Epidermal melanocyte (primary cell): ENCODE data around the gene MLLT10.

ENCODE experiments used
- DNase-seq: peaks from one replicate; pipeline ENCODE4 v3.0.0; 2011; ENCODE audit warnings: low spot score; ENCODE audit not compliant: insufficient read length

Gene MLLT10

DNA sequence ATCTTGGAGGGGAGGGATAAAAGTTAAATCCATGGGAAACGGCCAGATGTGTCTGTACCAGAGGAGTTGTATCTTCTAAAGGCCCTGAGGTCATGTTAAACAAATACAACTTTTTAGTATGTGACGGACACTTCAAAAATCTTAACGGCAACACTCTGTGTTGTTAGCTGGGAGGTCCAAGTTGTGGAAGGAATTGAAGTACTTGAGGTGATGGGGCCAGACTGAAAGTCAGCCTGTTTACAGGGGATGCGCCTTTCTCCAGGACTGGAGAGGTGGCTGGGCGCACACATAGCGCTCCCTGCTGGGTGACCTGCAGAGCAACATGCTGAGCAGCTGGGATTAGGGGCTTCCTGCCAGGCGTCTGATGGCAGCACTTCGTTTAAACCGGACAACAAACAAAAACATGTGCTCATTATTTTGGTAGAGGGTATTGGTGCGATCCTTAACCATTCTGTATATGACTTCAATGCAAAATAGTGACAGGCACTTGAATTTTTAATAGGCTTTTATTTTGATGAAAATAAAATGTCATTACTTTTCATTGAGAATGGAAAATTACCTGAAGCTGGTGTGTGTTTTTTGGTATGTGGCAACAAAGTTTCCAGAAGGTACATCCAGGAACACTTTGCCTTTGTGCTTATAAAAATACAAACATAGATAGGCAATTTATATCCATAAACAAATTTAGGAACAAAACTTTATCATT lies 198.2 kb downstream of the MLLT10 start:
- no peak for DNase-seq

DNA sequence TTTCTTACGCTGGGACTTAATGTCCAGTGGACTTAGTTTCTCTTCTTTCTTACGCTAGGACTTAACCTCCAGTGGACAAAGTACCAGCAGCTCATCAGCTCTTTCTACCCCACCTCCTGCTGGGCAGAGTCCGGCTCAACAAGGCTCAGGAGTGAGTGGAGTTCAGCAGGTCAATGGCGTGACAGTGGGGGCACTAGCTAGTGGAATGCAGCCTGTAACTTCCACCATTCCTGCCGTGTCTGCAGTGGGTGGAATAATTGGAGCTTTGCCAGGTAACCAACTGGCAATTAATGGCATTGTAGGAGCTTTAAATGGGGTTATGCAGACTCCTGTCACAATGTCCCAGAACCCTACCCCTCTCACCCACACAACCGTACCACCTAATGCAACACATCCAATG lies 199.7 kb downstream of the MLLT10 start:
- DNase-seq = no peak

DNA sequence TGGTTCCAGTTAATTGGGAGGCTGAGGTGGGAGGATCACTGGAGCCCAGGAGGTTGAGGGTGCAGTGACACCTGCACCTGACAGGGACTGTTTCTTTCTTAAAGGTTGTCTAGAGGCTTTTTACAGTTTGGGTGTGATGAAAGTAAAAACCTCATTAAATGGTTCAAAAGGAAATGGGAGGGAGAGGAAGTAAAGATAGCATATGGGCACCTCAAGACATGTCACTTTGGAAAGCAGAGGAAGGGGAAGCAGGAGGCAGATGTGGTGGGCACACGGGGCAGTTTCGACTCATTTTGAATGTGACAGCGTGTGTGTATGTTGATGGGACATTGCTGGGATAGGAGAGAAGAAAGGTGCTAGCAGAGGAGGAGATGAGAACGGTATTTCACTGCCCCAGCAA lies 203.1 kb downstream of the MLLT10 start:
- no peak for DNase-seq

DNA sequence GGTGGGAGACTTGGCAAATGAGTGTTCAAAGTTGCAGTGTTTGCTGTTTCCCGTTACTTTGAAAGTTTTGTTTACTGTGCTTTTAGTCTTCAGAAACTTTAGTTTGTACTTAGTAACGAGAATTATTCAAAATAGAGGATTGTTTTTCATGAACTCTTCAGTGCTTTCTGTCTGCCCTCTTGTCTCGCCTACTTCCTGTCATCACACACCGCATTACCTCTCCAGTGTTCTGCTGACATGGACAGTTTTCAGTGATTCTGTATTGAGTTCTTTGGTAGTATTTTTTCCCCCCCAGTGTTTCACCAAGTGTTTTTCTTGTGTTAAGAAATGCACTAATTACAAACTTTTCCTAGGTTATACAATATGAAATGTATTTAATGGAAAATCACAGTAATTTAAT lies 207.0 kb downstream of the MLLT10 start:
- no peak for DNase-seq

DNA sequence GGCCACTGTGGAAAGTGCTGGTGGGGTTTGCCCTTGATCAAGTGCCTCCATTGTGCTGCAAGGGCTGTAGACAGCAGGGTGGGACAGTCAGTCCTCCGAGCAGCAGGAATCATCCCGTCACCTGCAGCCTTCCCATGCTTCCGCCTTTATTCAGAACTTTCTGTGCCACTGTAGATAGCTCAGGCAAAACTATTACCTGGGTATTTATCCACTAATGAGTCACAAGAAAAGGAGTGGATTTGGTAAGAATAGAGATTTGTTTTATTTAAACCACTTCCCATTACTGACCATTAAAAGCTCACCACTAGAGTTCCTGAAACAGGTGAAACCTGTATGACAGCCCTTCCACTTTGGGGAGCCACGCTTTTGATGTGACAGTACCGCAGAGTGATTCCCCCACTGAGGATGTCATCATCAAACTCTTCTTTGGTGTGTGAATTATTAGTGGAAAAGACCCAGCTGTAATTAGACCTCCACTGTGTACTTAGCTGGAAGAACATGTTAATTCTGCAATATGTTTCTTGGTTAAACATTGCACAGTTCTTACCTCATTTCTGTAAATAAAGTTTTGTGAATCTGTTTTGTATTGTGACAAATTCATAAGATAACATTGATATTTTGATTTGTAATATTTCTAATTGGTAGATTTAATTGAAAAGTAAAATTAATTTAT lies 208.8 kb downstream of the MLLT10 start:
- DNase-seq = no peak

DNA sequence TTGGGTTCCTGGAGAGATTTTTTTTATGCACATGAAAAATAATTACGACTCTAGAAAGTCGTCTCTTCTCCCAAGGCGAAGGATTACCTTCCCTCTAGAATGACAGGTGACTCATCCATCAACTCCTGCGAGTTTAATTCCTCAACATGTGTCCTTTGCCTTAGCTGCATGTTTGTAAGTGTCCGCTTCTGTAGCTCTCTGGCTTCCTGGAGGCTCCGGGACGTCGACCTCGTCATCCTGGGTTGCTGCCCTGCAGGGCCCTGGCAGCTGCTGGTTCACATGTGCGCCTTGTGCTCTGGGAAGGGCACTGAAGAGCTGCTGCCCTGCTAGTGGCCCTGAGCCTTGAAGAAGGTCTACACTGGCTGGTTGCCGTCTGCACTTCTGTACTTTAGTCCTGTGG lies 210.2 kb downstream of the MLLT10 start:
- no peak for DNase-seq

DNA sequence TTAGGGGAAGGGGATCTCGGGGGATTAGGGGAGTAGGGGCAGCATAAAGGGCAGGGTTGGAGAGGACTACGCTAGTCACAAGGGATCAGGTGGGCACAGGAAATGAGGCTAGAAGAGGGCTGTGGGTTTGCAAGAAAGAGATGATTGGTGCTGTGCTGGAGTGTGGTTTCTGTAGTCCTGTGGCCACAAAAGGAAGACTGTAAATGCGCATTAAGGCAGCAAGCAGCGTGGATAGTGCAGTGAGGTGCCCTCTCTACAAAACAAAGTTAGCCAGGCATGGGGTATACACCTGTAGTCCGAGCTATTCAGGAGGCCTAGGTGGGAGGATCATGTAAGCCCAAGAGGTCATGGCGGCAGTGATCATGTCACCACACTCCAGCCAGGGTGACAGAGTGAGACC lies 212.1 kb downstream of the MLLT10 start:
- DNase-seq = no peak

DNA sequence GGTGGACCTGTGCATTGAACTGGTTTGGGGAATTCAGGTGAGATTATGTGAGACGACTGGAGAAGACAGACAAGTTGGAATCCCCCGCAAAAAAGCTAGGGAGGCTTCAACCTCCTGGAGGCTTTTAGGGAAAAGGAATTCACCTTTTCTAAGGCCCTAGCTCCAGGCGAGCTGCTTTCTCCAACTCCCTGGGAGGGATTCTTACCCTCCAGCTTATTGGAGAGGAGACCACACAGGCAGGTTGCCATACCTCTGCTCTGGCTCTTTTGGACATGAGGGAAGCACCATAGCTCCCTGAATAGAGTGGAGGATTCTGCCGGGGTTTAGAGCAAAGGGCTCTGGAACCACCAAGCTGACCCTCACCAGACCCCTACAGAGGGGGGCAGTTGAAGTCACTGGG lies 213.8 kb downstream of the MLLT10 start:
- no peak for DNase-seq

DNA sequence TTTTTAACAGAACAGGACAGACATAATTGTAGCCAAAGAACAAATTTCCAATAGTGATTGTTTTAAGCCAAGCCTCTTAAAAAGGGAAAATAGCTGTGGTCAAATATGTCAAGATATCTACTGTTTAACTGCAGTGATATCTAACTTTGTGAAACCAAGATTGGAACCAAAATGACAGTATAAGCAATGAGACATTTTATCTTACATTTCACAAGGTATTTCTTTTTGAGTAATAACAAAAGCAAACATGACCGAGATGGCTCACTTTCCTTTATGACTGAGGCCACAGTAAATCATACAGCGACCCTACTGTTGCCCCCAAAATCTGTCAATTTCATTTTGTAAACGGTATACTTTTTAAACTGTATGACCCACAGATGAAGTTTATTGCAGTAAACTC lies 215.8 kb downstream of the MLLT10 start:
- no peak for DNase-seq

DNA sequence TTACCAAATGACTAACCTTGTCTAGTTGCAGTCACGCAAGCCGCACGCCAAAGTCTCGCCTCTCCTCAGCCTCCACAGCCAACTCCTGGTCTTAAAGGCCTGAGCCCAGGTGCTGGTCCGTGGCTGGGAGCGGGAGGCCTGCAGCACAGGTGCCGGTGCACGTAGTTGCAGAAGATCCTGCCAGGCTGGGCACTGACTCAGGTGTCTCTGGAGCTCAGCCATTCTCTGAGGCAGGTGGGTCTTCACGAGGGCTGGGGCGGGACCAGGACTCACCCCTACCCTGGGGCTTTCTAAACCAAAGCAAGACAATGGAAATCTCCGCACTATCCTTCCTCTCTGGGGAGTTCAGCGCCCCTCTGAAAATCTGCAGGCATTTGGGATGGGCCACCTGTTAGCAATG lies 216.4 kb downstream of the MLLT10 start:
- DNase-seq = no peak

DNA sequence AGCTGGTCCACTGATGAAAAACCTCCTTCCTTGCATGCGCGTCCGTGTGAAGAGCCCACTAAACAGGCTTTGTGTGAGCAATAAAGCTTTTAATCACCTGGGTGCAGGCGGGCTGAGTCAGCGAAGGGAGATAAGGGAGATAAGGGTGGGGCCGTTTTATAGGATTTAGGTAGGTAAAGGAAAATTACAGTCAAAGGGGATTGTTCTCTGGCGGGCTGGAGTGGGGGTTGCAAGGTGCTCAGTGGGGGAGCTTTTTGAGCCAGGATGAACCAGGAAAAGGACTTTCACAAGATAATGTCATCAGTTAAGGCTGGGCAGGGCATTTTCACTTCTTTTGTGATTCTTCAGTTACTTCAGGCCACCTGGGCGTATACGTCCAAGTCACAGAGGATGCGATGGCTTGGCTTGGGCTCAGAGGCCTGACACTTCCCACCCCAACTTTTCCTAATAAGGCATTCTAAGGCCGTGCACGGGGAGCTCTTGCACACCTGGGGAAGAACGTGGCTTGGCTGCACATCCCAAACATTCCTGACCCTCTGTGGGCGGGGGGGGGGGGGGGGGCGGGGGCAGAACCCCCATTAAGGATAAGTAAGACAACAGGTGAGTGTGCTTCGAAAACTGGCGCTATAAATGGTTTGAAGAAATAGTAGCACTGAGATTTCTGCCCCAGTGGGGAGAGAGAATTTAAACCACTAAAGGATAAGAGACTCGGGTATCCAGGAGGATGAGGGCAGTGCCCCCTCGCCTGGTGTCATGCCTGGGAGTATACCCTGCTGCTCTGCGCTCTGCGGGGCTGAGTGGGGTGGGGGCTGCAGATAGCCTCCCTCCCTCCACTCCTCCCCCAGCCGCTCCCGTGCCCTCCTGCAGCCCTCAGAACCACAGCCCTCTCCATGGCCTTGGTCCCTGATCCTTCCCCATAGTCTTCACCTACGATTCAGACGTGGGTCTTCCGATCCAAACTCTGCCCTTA lies 217.6 kb downstream of the MLLT10 start:
- no peak for DNase-seq

DNA sequence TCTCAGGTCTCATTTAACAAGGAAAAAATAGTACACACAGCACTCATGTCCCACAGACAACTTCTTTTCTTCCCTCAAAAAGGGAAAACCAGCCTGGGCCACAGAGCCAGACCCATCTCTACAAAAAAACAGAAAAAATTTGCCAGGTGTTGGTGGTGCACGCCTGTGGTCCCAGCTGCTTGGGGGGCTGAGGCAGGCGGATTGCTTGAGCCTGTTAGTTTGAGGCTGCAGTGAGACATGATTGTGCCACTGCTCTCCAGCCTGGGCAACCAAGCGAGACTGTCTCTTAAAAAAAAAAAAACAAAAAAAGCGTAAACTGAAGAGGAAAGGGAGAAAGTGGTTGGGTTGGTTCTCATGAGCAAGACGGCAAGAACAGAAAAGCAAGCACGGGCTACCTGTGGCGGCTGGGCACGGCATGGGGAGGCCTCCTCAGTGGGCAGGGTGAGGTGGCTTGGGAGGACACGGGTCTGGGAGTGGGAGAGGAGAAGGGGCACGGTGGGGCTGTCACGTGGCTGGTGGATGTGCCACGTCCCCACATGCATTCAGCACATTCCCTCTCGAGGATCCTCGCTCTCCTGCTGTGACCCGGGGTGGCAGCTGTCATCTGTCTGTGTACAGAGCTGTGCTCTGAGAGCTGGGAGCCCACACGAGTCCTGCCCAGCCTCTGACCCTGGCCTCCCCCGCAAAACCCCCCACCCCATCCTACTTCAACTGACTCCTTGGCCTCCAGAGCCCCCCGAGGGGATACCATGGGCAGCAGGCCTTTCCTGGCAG lies 219.7 kb downstream of the MLLT10 start:
- DNase-seq = no peak

DNA sequence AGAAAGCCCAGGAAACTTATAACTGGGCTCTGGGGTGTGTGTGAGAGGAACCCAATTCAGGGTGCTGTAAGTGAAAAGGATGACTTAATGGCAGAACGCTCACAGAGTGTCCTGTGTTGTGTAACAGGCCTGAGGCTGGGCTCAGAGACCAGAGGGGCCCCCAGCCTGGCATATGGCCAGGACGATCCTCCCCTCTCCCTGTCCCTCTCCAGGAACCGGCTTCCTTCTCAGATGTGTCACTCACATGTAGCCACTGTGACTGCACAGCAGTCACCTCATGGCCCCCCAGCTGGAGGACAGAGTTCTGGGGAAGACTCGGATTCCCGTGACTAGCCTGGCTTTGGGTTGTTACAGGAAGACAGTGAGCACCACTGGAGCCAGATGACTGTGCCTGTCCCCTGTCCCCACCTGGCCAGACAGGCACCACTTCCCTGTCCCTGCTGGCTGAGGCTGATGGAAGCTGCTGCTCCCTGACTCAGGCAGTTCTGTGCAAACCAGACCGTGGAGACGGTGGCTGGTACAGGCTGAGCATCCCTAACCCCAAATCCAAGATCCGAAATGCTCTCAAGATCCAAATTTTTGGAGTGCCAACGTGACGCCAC lies 220.5 kb downstream of the MLLT10 start:
- no peak for DNase-seq

DNA sequence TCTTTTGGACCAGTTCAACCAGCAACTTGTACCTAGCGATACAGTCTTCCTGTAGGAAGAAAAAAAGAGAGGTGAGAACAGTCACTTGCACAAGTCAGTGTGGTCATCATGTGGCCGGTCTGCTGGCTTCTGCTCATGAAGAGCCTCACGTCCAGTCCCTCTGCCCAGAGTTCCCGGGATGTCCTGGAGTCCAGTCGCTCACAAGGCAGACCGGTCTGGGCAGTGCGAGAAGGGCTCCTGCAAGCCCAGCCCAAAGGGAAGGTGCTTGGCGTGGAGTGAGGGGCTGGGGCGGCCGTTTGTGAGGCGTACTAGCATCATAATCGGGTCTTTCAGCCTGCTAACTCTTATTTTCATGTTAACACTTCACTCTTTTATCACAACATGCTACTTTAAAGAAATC lies 222.7 kb downstream of the MLLT10 start:
- no peak for DNase-seq

DNA sequence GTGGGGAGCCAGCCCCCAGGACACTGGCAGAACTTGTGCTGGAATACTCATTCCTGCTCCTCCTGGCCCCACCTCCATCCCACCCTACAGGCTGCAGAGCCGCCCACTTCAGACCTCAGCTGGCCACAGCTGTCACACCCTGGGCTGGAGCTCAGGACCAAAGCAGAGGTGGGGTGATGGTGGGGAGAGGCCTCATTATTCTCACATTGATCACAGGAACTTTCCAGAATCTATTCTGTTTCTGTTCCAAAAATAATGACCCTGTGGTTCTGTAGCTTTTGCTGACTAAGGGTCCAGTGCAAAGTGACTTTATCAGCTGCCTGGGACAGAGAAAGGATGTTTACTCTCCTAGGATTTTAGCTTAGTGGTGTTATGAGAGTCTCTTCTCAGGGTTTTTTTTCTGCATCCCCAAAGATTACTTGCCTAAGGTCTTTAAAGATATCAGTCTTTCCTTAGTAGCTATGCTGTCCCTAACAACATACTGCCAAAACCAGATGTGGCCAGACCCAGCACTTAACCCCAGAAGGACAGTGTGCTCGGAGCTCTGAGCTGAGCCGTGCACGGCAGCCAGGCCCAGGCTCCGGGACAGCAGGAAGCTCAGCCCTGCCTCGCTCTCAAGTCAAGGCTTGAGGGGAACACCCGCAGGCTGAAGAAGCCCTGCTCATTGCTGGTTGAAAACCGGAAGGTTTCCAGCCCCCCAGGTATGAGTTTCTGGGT lies 223.3 kb downstream of the MLLT10 start:
- no peak for DNase-seq

DNA sequence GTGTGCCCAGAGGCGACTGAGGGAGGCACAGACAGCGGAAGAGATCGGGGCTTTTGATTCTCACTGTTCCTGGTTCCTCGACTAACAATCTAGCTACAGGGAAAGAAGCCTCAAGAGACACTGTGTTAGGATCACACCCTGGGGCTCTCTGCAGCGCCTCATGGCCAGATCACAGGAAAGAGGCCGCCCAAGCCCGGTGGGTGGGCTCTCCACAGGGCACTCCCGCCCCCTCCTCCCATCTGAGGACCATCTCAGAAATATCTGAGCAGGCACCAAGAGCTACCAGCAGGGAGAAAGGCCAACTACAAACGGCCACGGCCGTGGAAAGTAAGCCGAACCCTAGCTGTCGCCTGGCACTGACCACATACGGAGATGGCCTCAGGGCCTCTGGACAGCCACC lies 224.2 kb downstream of the MLLT10 start:
- no peak for DNase-seq

DNA sequence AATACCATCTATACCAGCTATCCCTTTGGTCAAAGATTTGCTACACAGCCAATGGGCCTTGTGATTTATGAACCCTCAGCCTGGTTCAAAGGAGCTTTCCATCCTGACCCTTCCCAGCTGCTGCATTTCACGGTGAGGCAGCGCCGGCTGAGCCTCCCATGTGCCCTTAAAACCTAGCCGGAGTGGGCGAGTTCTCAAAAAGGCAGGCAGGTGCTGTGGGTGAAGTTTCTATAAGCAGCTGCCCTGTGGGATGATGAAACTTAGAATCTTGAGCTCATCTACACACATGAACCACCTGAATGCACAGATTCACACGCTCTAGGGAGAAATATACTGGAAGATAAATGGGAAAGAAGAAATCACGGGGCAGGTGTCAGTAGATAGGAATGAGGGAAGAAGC lies 224.7 kb downstream of the MLLT10 start:
- DNase-seq = no peak

DNA sequence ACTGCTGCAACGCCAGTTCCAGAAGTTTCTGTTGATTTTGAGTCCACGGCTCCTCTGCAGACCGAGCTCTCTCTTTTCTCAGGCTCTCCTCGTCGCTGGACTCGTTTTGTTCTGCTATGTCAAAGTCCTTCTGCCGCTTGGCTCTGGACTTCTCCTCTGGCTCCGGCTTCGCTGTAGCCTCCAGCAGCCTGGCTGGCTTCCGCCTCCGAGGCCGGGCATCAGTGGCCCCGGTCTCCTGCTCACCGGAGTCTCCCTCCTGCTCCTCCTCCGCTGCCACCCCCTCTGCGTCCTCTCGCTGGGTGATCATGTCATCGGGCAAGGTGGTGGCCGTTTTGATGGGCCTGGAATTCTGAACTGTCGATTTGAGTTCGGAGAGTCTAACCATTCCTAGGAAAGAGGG lies 225.2 kb downstream of the MLLT10 start:
- no peak for DNase-seq

DNA sequence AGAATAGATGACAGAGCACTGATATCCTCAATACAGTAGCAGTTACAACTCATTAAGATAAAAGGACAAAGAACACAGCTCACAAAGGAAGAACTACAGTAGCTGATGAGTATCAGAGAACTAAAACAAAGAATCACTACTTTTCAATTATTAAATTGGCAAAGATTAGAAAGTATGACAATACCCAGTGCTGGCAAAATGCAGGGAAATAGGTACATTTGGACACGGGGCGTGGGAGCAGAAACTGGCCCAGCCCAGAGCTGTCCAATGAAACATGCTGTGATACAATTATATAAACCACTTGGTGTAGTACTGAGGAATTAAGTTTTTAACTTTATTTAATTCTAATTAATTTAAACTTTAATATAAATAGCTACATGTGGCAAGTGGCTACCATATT lies 226.3 kb downstream of the MLLT10 start:
- DNase-seq = no peak

DNA sequence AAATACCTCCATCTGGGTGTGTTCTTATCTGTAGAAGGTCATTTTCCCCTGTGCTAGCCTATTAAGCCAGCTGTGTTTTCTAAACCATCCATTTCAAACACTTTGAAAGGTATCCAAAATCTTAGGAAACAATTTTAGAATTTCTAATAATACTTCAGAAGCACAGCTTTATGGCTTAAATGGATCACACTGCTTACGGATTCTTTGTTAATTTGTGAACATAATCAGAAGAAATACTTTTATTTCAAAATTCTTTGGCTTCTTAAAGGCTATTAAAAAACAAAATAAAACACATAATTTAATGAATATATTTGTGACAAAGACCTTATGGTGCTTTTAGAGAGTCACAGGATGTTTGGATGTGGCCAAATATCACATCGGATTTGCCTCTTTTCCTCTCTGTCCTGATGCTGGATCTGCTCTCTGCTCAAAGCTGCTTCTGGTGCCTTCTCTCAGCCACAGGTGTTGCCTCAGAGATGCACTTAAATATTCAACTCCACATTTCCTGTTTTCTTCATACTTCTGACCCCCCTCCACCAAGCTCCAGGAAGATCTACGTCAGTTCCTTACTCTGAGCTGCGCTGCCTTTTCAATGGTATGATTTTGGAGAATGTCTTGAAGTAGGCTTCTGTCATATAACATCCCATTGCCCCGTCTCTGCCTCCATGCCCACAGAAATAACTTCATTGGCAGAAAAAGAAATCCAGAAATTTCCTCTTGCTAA lies 230.6 kb downstream of the MLLT10 start:
- no peak for DNase-seq
